Measurements from ENCODE around the gene TGIF2. TPM values are rescaled to one million over a fixed set of nuclear protein-coding genes. Genes with fewer than 3 reads are reported as not detected.
"Not testable (repeated sequence)": the region's sequence is repeated elsewhere in the genome, so short reads cannot be mapped to it uniquely, and the experiment has no call there.

Gene TGIF2
- total RNA-seq, 1 donor: 10.9 TPM

DNA sequence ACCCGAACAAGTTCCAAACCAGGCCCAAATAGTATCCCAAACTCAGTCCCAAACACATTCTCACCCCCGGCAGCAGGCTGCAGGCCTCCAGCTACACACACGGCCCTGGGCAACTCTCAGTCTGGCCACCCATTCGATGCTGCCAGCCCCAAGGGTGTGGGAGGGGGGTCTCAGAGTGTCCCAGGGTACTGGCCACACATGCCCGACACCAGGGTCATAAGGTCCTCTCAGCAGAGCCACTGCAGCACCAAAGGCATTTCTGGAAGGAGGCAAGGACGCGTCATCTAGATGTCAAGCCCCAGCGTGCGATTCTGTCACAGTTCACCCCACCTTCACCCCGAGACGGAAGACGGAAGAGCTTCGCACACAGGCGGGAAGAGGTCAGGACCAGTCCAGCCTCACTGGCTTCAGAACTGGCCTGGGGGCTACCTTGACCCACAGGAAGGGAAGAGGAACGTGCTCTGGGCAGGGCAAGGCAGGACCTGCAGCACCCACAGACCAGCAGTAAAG lies 22.6 kb upstream of the TGIF2 start:
- TF ChIP-seq, protein P1, sequence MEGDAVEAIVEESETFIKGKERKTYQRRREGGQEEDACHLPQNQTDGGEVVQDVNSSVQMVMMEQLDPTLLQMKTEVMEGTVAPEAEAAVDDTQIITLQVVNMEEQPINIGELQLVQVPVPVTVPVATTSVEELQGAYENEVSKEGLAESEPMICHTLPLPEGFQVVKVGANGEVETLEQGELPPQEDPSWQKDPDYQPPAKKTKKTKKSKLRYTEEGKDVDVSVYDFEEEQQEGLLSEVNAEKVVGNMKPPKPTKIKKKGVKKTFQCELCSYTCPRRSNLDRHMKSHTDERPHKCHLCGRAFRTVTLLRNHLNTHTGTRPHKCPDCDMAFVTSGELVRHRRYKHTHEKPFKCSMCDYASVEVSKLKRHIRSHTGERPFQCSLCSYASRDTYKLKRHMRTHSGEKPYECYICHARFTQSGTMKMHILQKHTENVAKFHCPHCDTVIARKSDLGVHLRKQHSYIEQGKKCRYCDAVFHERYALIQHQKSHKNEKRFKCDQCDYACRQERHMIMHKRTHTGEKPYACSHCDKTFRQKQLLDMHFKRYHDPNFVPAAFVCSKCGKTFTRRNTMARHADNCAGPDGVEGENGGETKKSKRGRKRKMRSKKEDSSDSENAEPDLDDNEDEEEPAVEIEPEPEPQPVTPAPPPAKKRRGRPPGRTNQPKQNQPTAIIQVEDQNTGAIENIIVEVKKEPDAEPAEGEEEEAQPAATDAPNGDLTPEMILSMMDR (IDR thresholded peaks at IDR 0.05; ENCODE audit: extremely low read depth, low read depth, low read length): no peak
- no peak overlapping the region for H2AFZ ChIP-seq (ENCODE audit: low read length)
- H3K4me1 ChIP-seq (ENCODE audit: insufficient read depth, low read length): no peaks in the 10 kb centered on the region
- H3K27ac ChIP-seq (ENCODE audit: low read depth, low read length): no peak overlapping the region
- DNase-seq (ENCODE audit: insufficient read length, low spot score, missing footprints): peak; percentile 90
- no peak overlapping the region for H3K4me3 ChIP-seq (ENCODE audit: insufficient read depth, low read length)
- peaks cover 46% of the 10 kb centered on the region for H4K20me1 ChIP-seq (ENCODE audit: insufficient read depth, low read length)
- no peak overlapping the region for H3K4me2 ChIP-seq (ENCODE audit: insufficient read depth, low read length)
- peaks cover 15% of the 10 kb centered on the region for H3K79me2 ChIP-seq (ENCODE audit: insufficient read depth, low read length)
- no peaks in the 10 kb centered on the region for H3K9me3 ChIP-seq (ENCODE audit: low read depth, low read length)
- no peaks in the 10 kb centered on the region for H3K27me3 ChIP-seq (ENCODE audit: insufficient read depth, low read length)
- peaks cover 41% of the 10 kb centered on the region for H3K36me3 ChIP-seq (ENCODE audit: insufficient read depth, low read length)

DNA sequence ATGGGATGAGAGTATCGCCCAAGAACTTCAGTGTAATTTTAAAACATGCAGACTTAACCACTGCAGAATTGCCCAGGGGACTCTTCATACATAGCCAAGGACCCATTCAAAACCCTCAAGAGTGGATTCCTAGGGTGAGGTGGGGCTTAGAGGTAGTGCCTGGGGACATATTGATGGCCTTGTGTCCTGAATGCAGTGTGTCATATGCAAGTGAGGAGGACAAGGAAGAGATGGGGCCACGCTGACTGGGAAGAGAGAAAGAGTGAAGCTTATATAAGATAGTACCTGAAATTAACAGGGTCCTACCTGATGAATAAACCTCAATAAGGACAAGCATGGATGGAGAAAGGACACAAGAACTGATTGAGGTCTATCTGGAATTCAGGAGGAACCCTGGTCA lies 18.1 kb upstream of the TGIF2 start:
- Histone ChIP-seq H3K4me2 (ENCODE audit: insufficient read depth, low read length) (no peak overlapping the region), H3K27me3 (ENCODE audit: insufficient read depth, low read length) (no peaks in the 10 kb centered on the region), H2AFZ (ENCODE audit: low read length) (no peak overlapping the region), H3K4me1 (ENCODE audit: insufficient read depth, low read length) (peaks cover 2% of the 10 kb centered on the region), H4K20me1 (ENCODE audit: insufficient read depth, low read length) (peaks cover 8% of the 10 kb centered on the region), H3K79me2 (ENCODE audit: insufficient read depth, low read length) (no peaks in the 10 kb centered on the region), H3K9me3 (ENCODE audit: low read depth, low read length) (no peaks in the 10 kb centered on the region), H3K4me3 (ENCODE audit: insufficient read depth, low read length) (no peak overlapping the region), H3K27ac (ENCODE audit: low read depth, low read length) (no peak overlapping the region), H3K36me3 (ENCODE audit: insufficient read depth, low read length) (no peaks in the 10 kb centered on the region)
- TF ChIP-seq, protein P1 (IDR thresholded peaks at IDR 0.05; ENCODE audit: extremely low read depth, low read depth, low read length): no peak
- DNase-seq (ENCODE audit: insufficient read length, low spot score, missing footprints): peak; percentile 30

DNA sequence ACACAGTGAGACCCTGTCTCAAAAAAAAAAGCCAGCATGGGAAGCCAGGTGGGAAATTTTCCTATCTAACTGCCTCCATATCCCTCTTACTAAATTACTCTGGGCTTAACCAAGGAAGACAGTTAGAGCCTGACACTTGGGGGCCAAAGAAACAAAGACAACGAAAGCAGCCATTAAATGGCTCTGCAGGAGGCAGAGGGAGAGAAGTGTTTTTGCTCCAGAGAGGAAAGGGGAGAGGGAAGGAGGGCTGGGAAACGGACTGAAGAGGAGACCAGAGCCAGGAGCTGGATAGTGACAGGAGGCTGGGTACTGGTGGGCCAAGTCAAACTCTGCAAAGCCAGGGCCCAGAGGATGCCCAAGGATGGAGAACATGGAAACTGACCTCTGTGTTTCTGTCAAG lies 10.7 kb upstream of the TGIF2 start:
- no peaks in the 10 kb centered on the region for H3K79me2 ChIP-seq (ENCODE audit: insufficient read depth, low read length)
- H3K4me2 ChIP-seq (ENCODE audit: insufficient read depth, low read length): no peak overlapping the region
- no peaks in the 10 kb centered on the region for H3K27me3 ChIP-seq (ENCODE audit: insufficient read depth, low read length)
- no peaks in the 10 kb centered on the region for H3K36me3 ChIP-seq (ENCODE audit: insufficient read depth, low read length)
- DNase-seq (ENCODE audit: insufficient read length, low spot score, missing footprints): no peak
- TF ChIP-seq, protein P1 (IDR thresholded peaks at IDR 0.05; ENCODE audit: extremely low read depth, low read depth, low read length): no peak
- no peak overlapping the region for H3K27ac ChIP-seq (ENCODE audit: low read depth, low read length)
- no peaks in the 10 kb centered on the region for H4K20me1 ChIP-seq (ENCODE audit: insufficient read depth, low read length)
- peaks cover 4% of the 10 kb centered on the region for H3K9me3 ChIP-seq (ENCODE audit: low read depth, low read length)
- no peaks in the 10 kb centered on the region for H3K4me1 ChIP-seq (ENCODE audit: insufficient read depth, low read length)
- H3K4me3 ChIP-seq (ENCODE audit: insufficient read depth, low read length): no peak overlapping the region
- no peak overlapping the region for H2AFZ ChIP-seq (ENCODE audit: low read length)

DNA sequence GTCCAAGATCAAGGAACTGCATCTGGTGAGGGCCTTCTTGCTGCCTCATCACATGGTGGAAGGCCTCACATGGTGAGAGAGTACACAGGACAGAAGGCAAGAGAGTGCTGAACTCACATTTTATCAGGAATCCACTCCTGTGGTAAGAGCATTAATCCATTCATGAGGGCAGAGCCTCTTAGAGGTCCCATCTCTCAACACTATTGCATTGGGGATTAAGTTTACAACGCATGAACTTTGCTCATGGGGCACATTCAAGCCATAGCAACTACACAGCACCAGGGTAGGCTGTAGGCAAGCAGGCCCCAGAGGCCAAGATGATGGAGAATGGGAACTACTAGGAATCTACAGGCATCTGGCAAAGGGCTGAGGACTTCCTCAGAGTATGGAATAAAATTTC lies 10.0 kb upstream of the TGIF2 start:
- no peak overlapping the region for H3K4me2 ChIP-seq (ENCODE audit: insufficient read depth, low read length)

DNA sequence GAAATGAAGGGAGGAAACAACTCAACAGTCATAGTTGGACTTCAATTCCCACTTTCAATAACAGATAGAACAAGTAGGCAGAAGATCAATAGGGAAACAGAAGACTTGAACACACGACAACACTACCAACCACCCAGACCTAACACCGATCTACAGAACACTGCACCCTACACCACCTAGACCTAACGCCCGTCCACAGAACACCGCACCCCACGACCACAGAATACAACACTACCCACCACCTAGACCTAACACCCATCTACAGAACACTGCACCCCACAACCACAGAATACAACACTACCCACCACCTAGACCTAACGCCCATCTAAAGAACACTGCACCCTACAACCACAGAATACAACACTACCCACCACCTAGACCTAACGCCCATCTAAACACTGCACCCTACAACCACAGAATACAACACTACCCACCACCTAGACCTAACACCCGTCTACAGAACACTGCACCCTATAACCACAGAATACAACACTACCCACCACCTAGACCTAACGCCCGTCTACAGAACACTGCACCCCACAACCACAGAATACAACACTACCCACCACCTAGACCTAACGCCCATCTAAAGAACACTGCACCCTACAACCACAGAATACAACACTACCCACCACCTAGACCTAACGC lies 9.2 kb upstream of the TGIF2 start:
- not testable (repeated sequence) for DNase-seq (ENCODE audit: insufficient read length, low spot score, missing footprints); H3K27me3 ChIP-seq (ENCODE audit: insufficient read depth, low read length); H3K4me3 ChIP-seq (ENCODE audit: insufficient read depth, low read length); H2AFZ ChIP-seq (ENCODE audit: low read length); H3K4me2 ChIP-seq (ENCODE audit: insufficient read depth, low read length); H4K20me1 ChIP-seq (ENCODE audit: insufficient read depth, low read length); H3K27ac ChIP-seq (ENCODE audit: low read depth, low read length); H3K4me1 ChIP-seq (ENCODE audit: insufficient read depth, low read length); H3K79me2 ChIP-seq (ENCODE audit: insufficient read depth, low read length); H3K9me3 ChIP-seq (ENCODE audit: low read depth, low read length); H3K36me3 ChIP-seq (ENCODE audit: insufficient read depth, low read length)

More for the DNA sequence above, 10.0 kb upstream of the TGIF2 start:
- no peak overlapping the region for H3K27ac ChIP-seq (ENCODE audit: low read depth, low read length)
- H4K20me1 ChIP-seq (ENCODE audit: insufficient read depth, low read length): no peaks in the 10 kb centered on the region
- H3K27me3 ChIP-seq (ENCODE audit: insufficient read depth, low read length): no peaks in the 10 kb centered on the region
- H3K4me3 ChIP-seq (ENCODE audit: insufficient read depth, low read length): no peak overlapping the region
- no peaks in the 10 kb centered on the region for H3K36me3 ChIP-seq (ENCODE audit: insufficient read depth, low read length)
- DNase-seq (ENCODE audit: insufficient read length, low spot score, missing footprints): no peak
- no peaks in the 10 kb centered on the region for H3K79me2 ChIP-seq (ENCODE audit: insufficient read depth, low read length)
- H3K4me1 ChIP-seq (ENCODE audit: insufficient read depth, low read length): no peaks in the 10 kb centered on the region
- TF ChIP-seq, protein P1 (IDR thresholded peaks at IDR 0.05; ENCODE audit: extremely low read depth, low read depth, low read length): no peak
- H2AFZ ChIP-seq (ENCODE audit: low read length): no peak overlapping the region
- H3K9me3 ChIP-seq (ENCODE audit: low read depth, low read length): peaks cover 4% of the 10 kb centered on the region

DNA sequence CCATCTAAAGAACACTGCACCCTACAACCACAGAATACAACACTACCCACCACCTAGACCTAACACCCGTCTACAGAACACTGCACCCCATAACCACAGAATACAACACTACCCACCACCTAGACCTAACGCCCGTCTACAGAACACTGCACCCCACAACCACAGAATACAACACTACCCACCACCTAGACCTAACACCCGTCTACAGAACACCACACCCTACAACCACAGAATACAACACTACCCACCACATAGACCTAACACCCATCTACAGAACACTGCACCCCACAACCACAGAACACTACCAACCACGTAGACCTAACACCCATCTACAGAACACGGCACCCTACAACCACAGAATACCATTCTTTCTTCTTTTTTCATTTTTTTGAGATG lies 8.7 kb upstream of the TGIF2 start:
- DNase-seq (ENCODE audit: insufficient read length, low spot score, missing footprints); H3K27me3 ChIP-seq (ENCODE audit: insufficient read depth, low read length); H2AFZ ChIP-seq (ENCODE audit: low read length); H3K4me2 ChIP-seq (ENCODE audit: insufficient read depth, low read length); H3K4me3 ChIP-seq (ENCODE audit: insufficient read depth, low read length); H3K4me1 ChIP-seq (ENCODE audit: insufficient read depth, low read length); H3K27ac ChIP-seq (ENCODE audit: low read depth, low read length); H3K36me3 ChIP-seq (ENCODE audit: insufficient read depth, low read length); H3K9me3 ChIP-seq (ENCODE audit: low read depth, low read length); H4K20me1 ChIP-seq (ENCODE audit: insufficient read depth, low read length); H3K79me2 ChIP-seq (ENCODE audit: insufficient read depth, low read length): not testable (repeated sequence)
